SHP77 treated with DMSO at 0.1 percent for 48 hours (cell line): ENCODE measurements around the gene EFHC1.

ENCODE experiments used
- DNase-seq: peaks from one replicate; lab custom pipeline; 2025; lab: John Stamatoyannopoulos, UW

The EFHC1 gene

DNA sequence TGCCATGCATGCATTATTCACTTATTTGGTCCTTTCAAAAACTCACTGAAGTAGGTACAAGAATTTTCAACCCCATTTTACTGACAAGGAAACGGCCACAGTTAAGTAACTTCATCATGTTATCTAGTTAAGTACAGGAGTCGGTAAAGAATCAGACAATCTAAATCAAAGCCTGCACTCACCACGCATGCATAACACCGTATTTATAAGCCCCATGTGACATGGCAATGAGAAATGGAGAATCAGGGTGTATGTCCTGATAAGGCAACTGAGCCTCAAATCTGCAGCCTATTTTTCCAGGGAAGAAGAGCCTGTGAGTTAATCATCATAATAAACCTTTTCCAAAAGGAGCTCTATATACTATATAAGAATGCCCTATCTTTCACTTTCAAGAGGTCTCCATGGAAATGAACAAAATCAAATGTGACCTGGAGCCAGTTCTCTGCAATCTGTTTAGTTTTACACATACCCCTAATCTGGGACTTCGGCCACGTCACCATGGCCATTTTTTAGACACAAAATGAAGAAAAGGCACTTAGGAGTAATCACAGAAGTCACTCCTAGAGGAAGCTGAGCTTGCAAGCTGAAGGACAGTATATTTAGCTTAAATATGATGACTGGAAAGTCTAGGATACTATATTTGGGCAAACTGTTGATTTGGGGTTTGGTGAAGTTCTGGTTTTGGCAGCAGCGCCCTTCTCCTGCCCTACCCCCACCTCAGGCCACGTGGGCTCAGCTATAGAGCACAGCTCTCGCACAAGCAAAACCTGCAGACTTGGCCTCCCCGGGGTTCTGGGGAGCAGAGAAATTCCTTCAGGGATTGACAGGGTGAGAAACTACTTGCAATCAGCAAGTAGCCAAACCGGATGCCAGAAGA lies 137.5 kb downstream of the EFHC1 start:
- DNase-seq = no peak

DNA sequence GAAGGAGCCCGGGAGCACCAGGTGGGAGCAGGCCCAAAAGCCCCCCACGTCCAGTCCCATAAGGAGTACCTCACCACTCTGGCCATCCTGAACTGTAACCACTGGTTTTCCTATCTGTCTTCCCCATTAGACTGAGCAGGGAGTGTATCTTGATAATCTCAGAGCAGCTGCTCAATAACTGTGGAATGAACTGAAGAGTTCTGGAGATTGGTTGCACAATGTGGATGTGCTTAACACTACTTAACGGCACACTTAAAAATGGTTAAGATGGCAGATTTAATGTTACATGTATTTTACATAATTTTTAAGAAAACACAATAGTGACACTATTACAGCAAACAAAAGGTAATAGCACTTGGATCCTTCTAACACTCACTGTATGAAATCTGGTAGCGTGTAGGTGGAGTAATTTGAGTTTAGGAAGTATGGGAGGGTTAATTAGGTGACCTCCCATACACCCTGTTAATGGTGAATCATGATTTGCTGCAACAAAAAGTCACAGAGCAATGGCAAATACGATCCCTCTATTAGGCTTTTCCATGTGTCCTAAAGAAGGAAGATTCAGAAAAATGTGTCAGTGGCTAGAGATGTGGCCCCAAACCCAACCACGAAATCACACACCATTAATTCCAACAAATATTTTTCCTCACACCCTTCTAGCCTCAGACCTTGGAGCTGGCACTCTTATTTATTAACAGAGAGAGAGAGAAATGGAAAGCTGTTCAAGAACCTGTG lies 138.3 kb downstream of the EFHC1 start:
- no peak for DNase-seq

DNA sequence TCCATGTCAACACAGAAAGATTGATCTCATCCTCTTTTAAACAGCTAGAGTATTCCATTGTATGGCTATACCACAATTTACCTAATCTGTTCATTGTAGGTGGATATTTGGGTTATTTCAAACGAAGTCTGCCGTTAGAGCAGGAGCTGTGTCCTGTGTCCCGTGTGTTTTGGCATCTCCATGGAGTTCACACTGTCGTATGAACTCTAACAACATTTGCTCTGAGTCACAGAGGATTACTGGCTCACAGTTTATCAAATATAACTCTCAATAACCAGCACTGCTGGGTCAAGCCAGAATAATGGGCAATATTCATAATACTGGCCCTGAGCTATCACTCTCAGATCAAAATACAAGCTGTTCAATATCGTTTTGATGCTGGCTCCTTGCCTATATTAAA lies 140.3 kb downstream of the EFHC1 start:
- DNase-seq = no peak

DNA sequence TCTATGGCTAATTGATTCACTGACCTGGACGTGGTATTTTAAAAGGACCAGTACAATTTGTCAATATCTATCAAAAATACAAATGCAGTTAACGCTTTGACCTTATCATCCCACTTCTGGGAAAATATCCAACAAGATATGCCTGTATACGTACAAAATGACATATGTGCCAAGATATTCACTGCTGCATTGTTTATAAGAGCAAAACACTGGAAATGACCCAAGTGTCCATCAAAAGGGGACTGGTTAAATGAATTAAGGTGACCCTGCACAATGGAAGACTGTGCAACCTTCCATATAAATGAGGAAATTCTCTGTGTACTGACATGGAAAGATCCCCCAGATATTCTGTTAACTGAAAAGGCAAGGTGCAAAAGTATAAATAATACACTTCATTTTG lies 142.8 kb downstream of the EFHC1 start:
- no peak for DNase-seq

DNA sequence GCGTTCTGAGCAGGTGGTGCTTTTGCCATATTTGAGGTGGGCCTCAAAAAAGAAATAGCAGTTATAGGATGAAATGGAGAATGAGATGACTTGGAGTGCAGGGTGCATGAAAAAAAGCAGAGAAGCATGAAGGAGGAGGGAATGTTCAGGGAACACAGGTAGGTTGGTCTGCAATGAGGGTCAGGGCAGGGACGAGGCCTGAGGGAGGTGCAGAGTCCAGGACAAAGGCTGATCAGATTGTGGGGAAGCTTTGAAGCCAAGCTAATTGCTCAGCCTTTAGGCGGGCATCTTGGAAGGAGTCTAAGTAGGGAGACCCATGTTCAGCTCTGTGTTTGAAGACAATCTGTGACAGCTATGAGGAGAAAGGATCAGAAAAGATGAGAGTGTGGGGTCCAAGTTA lies 144.7 kb downstream of the EFHC1 start:
- DNase-seq = no peak

DNA sequence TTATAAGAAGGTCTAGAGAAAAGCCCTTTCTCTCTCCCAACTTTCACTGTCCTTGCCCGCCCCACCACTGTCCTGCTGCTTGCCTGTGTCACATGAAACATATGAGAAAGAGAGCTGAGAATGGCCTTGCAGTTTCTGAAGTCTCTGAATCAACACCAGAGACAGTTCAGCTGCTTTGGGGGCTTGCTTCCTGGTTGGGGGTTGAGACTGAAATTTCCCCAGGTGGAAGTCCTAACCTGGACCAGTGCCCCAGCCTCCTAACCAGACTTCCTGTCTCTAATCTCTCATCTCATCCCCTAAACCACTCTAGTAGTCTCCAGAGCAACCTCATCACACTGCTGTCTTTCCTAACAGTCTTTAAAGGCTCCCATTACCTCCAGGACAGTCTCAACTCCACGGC lies 146.1 kb downstream of the EFHC1 start:
- DNase-seq = no peak

DNA sequence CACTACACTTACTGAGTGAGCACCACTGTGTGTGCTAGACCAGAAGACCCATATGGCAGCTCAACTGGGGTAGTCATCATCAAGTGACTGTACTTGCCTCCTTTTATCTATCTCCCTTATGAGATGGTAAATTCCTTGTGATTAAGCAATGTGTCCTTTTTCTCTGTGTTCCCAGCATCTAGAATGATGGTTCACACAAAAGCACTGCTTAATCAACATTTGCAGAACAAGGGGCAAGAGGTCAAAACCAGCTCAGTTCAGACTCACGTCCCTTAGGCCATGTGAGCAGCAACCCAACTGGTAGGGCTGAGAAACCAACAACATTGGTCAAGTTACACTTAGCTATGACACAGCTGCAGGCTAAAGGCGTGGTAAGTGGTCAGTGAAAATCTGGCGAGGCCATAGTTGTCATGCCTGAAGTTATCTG lies 146.7 kb downstream of the EFHC1 start:
- DNase-seq = no peak

DNA sequence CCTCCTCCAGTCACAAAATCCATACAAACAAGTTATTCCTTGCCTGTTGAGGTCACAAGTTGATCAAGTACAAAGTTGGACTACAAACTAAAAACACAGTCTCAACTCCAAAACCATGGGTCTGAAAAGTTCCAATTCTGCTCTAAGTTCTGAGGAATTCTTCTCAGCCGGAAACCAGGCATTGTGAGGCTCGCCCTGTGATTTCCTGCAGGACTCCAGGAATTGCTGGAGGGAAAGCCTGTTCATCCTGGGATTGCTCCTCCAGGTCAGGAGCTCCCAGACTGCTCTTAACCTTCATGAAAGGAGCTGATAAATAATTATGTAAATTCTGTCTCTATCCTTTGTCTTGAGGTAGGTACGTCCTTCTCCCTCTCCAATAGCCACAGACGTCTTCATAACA lies 148.2 kb downstream of the EFHC1 start:
- no peak for DNase-seq

DNA sequence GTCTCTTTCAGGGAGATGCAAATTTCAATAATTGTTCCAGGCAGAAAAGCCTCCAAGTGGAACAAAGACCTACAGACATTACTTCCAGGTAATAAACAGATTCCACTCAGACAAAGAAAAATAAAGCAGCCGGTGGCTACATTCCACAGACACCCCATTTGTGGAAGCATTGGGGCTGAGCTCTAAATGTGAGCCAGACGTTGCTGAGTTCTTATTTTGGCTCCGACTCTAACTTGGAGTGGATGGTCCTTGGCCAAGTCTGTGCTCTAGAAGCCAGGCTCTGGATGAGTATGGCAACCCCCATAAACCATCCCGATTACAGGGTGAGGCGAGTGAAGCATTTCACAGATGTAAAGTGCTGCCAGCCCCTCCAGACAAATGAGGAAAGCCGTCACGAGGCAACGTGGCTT lies 150.2 kb downstream of the EFHC1 start:
- no peak for DNase-seq

DNA sequence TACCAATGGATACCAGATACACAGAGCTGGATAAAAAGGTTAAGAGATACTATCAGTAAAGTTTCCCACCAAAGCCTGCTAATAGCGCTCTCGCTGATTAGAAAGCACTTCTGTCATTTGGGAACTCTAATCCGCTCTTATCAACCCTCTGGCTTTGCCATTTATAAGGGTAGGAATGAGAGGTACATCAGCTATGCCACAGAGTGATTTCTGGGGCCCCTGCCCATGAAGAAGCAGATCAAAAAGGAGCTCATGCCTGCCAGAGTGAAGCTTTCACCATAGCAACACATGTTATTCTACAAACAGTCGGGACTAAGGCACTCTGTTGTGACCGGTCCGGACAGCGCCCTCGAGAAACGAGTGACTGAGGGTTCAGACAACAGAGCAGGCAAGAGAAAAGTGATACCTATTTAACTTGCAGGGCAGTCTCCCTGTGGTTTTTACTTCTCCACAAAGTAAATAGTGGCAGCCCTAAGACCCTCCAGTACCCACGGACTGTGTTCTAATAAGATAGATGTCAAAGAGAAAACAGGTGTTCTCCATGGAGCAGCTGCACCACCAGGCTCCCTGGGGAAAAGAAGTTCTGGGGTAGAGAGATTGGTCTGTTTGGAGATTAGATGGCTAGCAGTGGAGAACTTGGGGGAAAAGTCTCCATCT lies 151.1 kb downstream of the EFHC1 start:
- DNase-seq = no peak

DNA sequence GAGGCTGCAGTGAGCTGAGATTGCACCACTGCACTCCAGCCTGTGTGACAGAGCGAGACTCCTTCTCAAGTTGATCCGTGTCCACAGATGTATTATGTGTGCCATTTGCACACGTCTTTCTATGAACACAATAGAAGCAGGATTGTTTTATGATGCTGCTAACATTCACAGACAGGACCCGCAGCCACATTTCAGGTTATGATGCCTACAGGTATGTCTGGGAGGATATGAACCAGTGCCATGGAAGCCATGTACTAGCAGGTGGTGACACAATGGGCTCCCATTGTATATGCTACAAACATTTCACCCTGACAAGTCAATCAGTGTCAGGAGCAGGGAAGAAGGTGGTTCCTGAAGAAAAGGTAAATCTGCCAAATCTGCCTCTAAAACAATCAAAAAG lies 152.4 kb downstream of the EFHC1 start:
- DNase-seq = no peak

DNA sequence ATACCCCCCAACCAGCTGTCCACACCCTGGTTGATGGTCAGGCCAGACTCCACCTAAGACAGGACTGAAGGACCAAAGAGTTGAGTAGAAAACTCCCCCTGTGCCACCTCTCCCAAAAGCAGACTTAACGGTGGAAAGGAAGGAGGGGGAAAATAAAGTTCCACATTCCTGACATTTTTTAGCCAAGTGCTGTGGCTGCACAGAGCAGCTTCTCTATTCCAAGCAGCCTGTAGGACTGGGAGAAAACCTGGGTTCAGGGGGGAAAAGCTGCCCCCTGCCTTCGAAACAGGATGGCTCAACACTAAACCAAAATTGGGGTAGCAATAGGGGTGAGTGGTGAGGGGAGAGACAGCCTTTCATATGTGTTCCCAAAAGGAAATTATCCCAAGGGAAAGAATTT lies 153.2 kb downstream of the EFHC1 start:
- no peak for DNase-seq
